SU-DHL-6 (cell line): ENCODE measurements around the gene UBR3.

Experiments
- H2AFZ ChIP-seq: fragments of 200-600 bp; sonication (generic); 2 replicates; pipeline ENCODE4 v1.6.1; 2014; ENCODE audit warnings: low read depth, mild to moderate bottlenecking, moderate library complexity, mixed read lengths, antibody characterized with exemption, low read length; ENCODE audit not compliant: severe bottlenecking
- H3F3A ChIP-seq: fragments of 200-600 bp; shearing (Covaris generic); 2 replicates; pipeline ENCODE4 v1.6.0; 2016; ENCODE audit warnings: antibody characterized with exemption, mild to moderate bottlenecking; ENCODE audit not compliant: insufficient read depth
- H3K27ac ChIP-seq: fragments of 200-600 bp; sonication (generic); 2 replicates; pipeline ENCODE4 v1.5.1; 2016; ENCODE audit warnings: low read depth, mild to moderate bottlenecking, low read length, moderate library complexity, mixed read lengths
- H3K27me3 ChIP-seq: fragments of 200-600 bp; sonication (generic), shearing (Covaris generic); 2 replicates; pipeline ENCODE4 v1.6.0; 2014; ENCODE audit warnings: mild to moderate bottlenecking, low read length
- H3K36me3 ChIP-seq: fragments of 200-600 bp; sonication (generic); 2 replicates; pipeline ENCODE4 v1.6.1; 2014; ENCODE audit warnings: mild to moderate bottlenecking, low read length, mixed read lengths
- H3K4me2 ChIP-seq: fragments of 300-600, 200-600 bp; shearing (Covaris generic), sonication (generic); 2 replicates; pipeline ENCODE4 v1.6.0; 2014; ENCODE audit warnings: low read length, low read depth, mild to moderate bottlenecking; ENCODE audit not compliant: poor library complexity, severe bottlenecking
- H3K4me3 ChIP-seq: fragments of 200-600 bp; sonication (generic); 2 replicates; pipeline ENCODE4 v1.5.1; 2014; ENCODE audit warnings: antibody characterized with exemption, low read length, mild to moderate bottlenecking, mixed read lengths; ENCODE audit not compliant: insufficient read depth, poor library complexity, severe bottlenecking
- H3K79me2 ChIP-seq: fragments of 200-600 bp; sonication (generic); 2 replicates; pipeline ENCODE4 v1.6.1; 2014; ENCODE audit warnings: mild to moderate bottlenecking, low read length, moderate library complexity; ENCODE audit not compliant: insufficient read depth
- H3K9ac ChIP-seq: fragments of 200-600 bp; sonication (generic); 2 replicates; pipeline ENCODE4 v1.7.0; 2014; ENCODE audit warnings: mild to moderate bottlenecking, low read length
- H3K9me2 ChIP-seq: fragments of 200-600 bp; sonication (generic); replicated peaks from 2 replicates; pipeline ENCODE4 v1.6.1; 2014; ENCODE audit warnings: low read length; ENCODE audit not compliant: insufficient read depth
- H3K9me3 ChIP-seq: fragments of 200-600 bp; sonication (generic); 2 replicates; pipeline ENCODE4 v1.6.1; 2014; ENCODE audit warnings: low read length, mixed read lengths; ENCODE audit not compliant: insufficient read depth
- H4K20me1 ChIP-seq: fragments of 200-600 bp; sonication (generic); 2 replicates; pipeline ENCODE4 v1.6.1; 2014; ENCODE audit warnings: low read depth, mild to moderate bottlenecking, antibody characterized with exemption, low read length, moderate library complexity, mixed read lengths
- EZH2phosphoT487 ChIP-seq: fragments of 200-600 bp; sonication (generic), shearing (Covaris generic); conservative IDR thresholded peaks from 2 replicates; pipeline ENCODE4 v1.6.1; 2018; ENCODE audit warnings: mild to moderate bottlenecking, antibody characterized with exemption, low read length, moderate library complexity, mixed read lengths
- TF ChIP-seq, protein P1 (sequence below): fragments of 200-600 bp; sonication (generic); IDR thresholded peaks from one replicate; pipeline ENCODE4 v1.5.1; 2017; ENCODE audit warnings: antibody characterized with exemption, mild to moderate bottlenecking, low read length, moderate library complexity; ENCODE audit not compliant: insufficient read depth, poor library complexity, severe bottlenecking

UBR3 gene

DNA sequence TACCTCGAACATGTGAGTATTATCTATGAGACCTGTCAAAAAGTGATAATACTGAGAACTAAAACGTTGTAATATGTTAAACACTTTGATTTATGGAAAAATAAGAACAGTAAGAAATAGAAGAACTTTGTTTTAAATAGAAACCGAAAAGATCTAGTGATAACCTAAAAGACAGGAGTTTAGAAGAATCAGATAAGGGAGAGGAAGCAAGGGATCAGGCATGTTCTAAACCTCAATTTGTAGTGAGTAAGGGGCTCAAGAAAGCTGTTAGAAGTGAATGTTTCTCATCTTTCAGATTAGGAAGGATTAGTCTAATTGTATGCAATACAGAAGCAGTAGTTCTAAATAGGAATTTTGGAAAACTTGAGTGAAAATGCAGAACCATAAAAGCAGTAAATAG, 182.0 kb downstream of the UBR3 start:
- peaks cover 8% of the 10 kb centered on the region; the same call in 1 of the 2 replicates for H3K36me3 ChIP-seq
- H2AFZ ChIP-seq = no peak overlapping the region
- H3K27me3 ChIP-seq = no peaks in the 10 kb centered on the region
- no peaks in the 10 kb centered on the region for H3K9me3 ChIP-seq
- no peak overlapping the region for H3K4me3 ChIP-seq
- H3K9me2 ChIP-seq = no peaks in the 10 kb centered on the region
- TF ChIP-seq, protein P1, sequence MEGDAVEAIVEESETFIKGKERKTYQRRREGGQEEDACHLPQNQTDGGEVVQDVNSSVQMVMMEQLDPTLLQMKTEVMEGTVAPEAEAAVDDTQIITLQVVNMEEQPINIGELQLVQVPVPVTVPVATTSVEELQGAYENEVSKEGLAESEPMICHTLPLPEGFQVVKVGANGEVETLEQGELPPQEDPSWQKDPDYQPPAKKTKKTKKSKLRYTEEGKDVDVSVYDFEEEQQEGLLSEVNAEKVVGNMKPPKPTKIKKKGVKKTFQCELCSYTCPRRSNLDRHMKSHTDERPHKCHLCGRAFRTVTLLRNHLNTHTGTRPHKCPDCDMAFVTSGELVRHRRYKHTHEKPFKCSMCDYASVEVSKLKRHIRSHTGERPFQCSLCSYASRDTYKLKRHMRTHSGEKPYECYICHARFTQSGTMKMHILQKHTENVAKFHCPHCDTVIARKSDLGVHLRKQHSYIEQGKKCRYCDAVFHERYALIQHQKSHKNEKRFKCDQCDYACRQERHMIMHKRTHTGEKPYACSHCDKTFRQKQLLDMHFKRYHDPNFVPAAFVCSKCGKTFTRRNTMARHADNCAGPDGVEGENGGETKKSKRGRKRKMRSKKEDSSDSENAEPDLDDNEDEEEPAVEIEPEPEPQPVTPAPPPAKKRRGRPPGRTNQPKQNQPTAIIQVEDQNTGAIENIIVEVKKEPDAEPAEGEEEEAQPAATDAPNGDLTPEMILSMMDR = no peak
- no peak for TF ChIP-seq EZH2phosphoT487
- no peaks in the 10 kb centered on the region for H3F3A ChIP-seq
- H3K79me2 ChIP-seq = no peaks in the 10 kb centered on the region
- no peak overlapping the region for H3K4me2 ChIP-seq
- H4K20me1 ChIP-seq = no peaks in the 10 kb centered on the region
- H3K27ac ChIP-seq = no peak overlapping the region
- no peak overlapping the region for H3K9ac ChIP-seq

DNA sequence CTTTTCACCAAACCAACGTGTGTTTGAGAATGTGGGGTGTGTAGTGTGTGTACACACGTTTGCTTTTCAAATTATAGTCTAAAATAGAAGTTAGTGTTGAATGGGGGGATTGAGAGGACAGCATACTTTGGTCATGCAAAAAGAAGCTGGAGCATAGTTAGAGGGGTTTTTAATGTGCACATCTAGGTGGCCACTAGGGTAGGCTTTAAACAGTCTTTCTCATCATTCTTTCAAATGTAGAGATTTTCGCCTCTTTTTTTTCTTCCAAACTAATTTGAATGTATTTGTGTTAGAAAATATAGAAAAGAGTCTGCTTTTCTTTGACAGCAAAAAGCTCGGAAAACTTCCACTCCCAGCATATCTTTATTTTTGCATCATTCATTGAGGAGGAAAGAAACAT, 185.5 kb downstream of the UBR3 start:
- peaks cover 5% of the 10 kb centered on the region; the same call in 1 of the 2 replicates for H3K36me3 ChIP-seq

DNA sequence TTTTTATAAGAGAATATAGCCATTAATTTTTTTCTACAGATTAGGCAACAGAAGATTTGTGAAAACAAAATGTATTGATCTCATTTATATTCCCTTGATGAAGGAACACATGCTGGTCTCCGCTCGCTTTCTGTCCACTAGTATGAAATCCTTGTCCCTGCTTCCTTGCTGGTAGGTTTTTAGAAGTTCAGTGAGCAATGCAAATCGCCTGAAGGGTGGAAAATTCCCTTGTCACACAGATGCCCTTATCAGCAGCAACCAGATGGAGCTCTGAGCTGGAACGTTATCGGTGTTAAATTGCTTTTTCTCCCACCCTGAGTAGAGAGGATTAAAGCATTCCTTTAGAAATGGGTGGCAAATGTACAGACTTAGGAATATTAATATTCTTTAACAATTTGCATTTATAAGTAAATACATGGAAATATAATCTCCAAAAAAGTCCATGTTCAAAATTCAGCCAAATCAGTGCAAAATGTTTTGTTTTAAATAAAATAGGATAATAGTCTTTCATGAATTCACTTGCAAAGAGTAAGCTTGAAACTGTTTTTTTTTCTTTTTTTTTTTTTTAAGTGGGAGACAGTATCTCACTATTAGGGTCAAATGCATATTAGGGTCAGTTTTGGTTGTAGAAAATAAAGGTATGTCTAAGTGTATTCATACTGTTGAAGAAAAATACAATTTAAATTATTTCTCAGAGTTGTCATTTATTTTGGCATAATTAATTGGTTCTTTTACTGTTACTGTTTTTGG, 186.7 kb downstream of the UBR3 start:
- no peaks in the 10 kb centered on the region for H3K27me3 ChIP-seq
- no peaks in the 10 kb centered on the region for H3K9me3 ChIP-seq
- H3K9ac ChIP-seq = no peak overlapping the region
- peaks cover 5% of the 10 kb centered on the region; the same call in 1 of the 2 replicates for H3K36me3 ChIP-seq
- no peaks in the 10 kb centered on the region for H3F3A ChIP-seq
- H3K79me2 ChIP-seq = no peaks in the 10 kb centered on the region
- H3K4me2 ChIP-seq = no peak overlapping the region
- no peaks in the 10 kb centered on the region for H3K9me2 ChIP-seq
- H2AFZ ChIP-seq = no peak overlapping the region
- H3K27ac ChIP-seq = no peak overlapping the region
- TF ChIP-seq EZH2phosphoT487 = no peak
- TF ChIP-seq, protein P1 = no peak
- H3K4me3 ChIP-seq = no peak overlapping the region
- no peaks in the 10 kb centered on the region for H4K20me1 ChIP-seq

More for the DNA sequence above, 185.5 kb downstream of the UBR3 start:
- Histone ChIP-seq H3K27me3 (no peaks in the 10 kb centered on the region), H3K9me3 (no peaks in the 10 kb centered on the region), H3K9me2 (no peaks in the 10 kb centered on the region), H3K4me2 (no peak overlapping the region), H3K27ac (no peak overlapping the region), H3K79me2 (no peaks in the 10 kb centered on the region), H4K20me1 (no peaks in the 10 kb centered on the region), H3K4me3 (no peak overlapping the region), H3F3A (no peaks in the 10 kb centered on the region), H3K9ac (no peak overlapping the region), H2AFZ (no peak overlapping the region)
- TF ChIP-seq, protein P1 = no peak
- TF ChIP-seq EZH2phosphoT487 = no peak
